OCI-LY3 (cell line): ENCODE measurements around the gene ANO8.
"Not testable (repeated sequence)": the region's sequence is repeated elsewhere in the genome, so short reads cannot be mapped to it uniquely, and the experiment has no call there.

Experiments used
- H2AFZ ChIP-seq: fragments of 200-600, 300-600 bp; shearing (Covaris generic); 2 replicates; pipeline ENCODE4 v1.6.0; 2014; ENCODE audit warnings: antibody characterized with exemption, low read depth, low read length
- H3K27ac ChIP-seq: fragments of 200-600, 300-600 bp; sonication (generic); 2 replicates; pipeline ENCODE4 v1.5.1; 2014; ENCODE audit warnings: mild to moderate bottlenecking, low read length, moderate library complexity, mixed read lengths
- H3K27me3 ChIP-seq: fragments of 200-600, 300-600 bp; sonication (generic); 2 replicates; pipeline ENCODE4 v1.6.1; 2014; ENCODE audit warnings: low read depth, low read length, mixed read lengths
- H3K36me3 ChIP-seq: fragments of 200-600, 300-600 bp; sonication (generic); replicated peaks from 2 replicates; pipeline ENCODE3; 2014; ENCODE audit warnings: low read depth, low read length, mixed read lengths
- H3K4me1 ChIP-seq: fragments of 300-600, 200-600 bp; sonication (generic); 2 replicates; pipeline ENCODE4 v1.6.1; 2014; ENCODE audit warnings: low read length, mixed read lengths
- H3K4me2 ChIP-seq: fragments of 200-600, 300-600 bp; sonication (generic); 2 replicates; pipeline ENCODE4 v1.6.1; 2014; ENCODE audit warnings: low read length, mixed read lengths
- H3K4me3 ChIP-seq: fragments of 300-600, 200-600 bp; sonication (generic); 2 replicates; pipeline ENCODE4 v1.5.1; 2014; ENCODE audit warnings: antibody characterized with exemption, mild to moderate bottlenecking, low read length, moderate library complexity
- H3K79me2 ChIP-seq: fragments of 300-600, 200-600 bp; shearing (Covaris generic); 2 replicates; pipeline ENCODE4 v1.6.1; 2014; ENCODE audit warnings: mild to moderate bottlenecking, low read length, mixed read lengths
- H3K9ac ChIP-seq: fragments of 300-600, 200-600 bp; shearing (Covaris generic); 2 replicates; pipeline ENCODE4 v1.6.0; 2014; ENCODE audit warnings: mild to moderate bottlenecking, low read length, moderate library complexity
- H3K9me3 ChIP-seq: fragments of 200-600, 300-600 bp; shearing (Covaris generic); 2 replicates; pipeline ENCODE4 v1.6.1; 2014; ENCODE audit warnings: low read length, mixed read lengths; ENCODE audit not compliant: insufficient read depth
- H4K20me1 ChIP-seq: fragments of 200-600, 300-600 bp; sonication (generic); 2 replicates; pipeline ENCODE4 v1.6.1; 2016; ENCODE audit warnings: low read length, mixed read lengths; ENCODE audit not compliant: insufficient read depth
- CTCF ChIP-seq: fragments of 200-600, 300-600 bp; sonication (generic); IDR thresholded peaks from 2 replicates; pipeline ENCODE4 v1.5.1; 2014; ENCODE audit warnings: antibody characterized with exemption, low read length, low read depth
- EZH2phosphoT487 ChIP-seq: fragments of 200-600 bp; shearing (Covaris generic); IDR thresholded peaks from 2 replicates; pipeline ENCODE4 v1.6.1; 2018; ENCODE audit warnings: antibody characterized with exemption, mixed run types, low read depth

The ANO8 gene

GRCh38 chr19:17296976-17297375, 37.7 kb downstream of the ANO8 start:
- H3K27me3 ChIP-seq: no peaks in the 10 kb centered on the region
- no peak overlapping the region for H3K27ac ChIP-seq
- H4K20me1 ChIP-seq: no peaks in the 10 kb centered on the region
- H3K79me2 ChIP-seq: no peaks in the 10 kb centered on the region
- TF ChIP-seq EZH2phosphoT487 (no peak), CTCF (no peak)
- peaks cover 21% of the 10 kb centered on the region for H3K36me3 ChIP-seq
- no peak overlapping the region for H3K4me2 ChIP-seq
- H3K9me3 ChIP-seq: peaks cover 4% of the 10 kb centered on the region; the same call in 1 of the 2 replicates
- H2AFZ ChIP-seq: no peak overlapping the region
- no peak overlapping the region for H3K9ac ChIP-seq
- no peak overlapping the region for H3K4me3 ChIP-seq
- H3K4me1 ChIP-seq: peaks cover under 1% of the 10 kb centered on the region; the same call in 1 of the 2 replicates

- Histone ChIP-seq H3K36me3 (peaks cover 21% of the 10 kb centered on the region), H2AFZ (no peak overlapping the region), H3K9ac (no peak overlapping the region), H4K20me1 (no peaks in the 10 kb centered on the region), H3K79me2 (no peaks in the 10 kb centered on the region), H3K4me2 (no peak overlapping the region), H3K27ac (no peak overlapping the region), H3K9me3 (peaks cover 4% of the 10 kb centered on the region; the same call in 1 of the 2 replicates), H3K4me3 (no peak overlapping the region), H3K27me3 (no peaks in the 10 kb centered on the region), H3K4me1 (peaks cover 5% of the 10 kb centered on the region; the same call in 1 of the 2 replicates)
- no peak for TF ChIP-seq CTCF
- TF ChIP-seq EZH2phosphoT487: no peak
Measured at GRCh38 chr19:17296273-17296672, 38.4 kb downstream of the ANO8 start.

GRCh38 chr19:17295551-17295950, 39.1 kb downstream of the ANO8 start:
- H3K4me1 ChIP-seq, H2AFZ ChIP-seq, H4K20me1 ChIP-seq, H3K9ac ChIP-seq, H3K79me2 ChIP-seq, H3K27me3 ChIP-seq, H3K4me3 ChIP-seq, H3K9me3 ChIP-seq, H3K27ac ChIP-seq, H3K4me2 ChIP-seq: not testable (repeated sequence)
- H3K36me3 ChIP-seq: peaks cover 21% of the 10 kb centered on the region

- no peaks in the 10 kb centered on the region for H3K27me3 ChIP-seq
- no peak overlapping the region for H3K4me3 ChIP-seq
- H3K79me2 ChIP-seq: no peaks in the 10 kb centered on the region
- TF ChIP-seq CTCF (no peak), EZH2phosphoT487 (no peak)
- peaks cover 4% of the 10 kb centered on the region; the same call in 1 of the 2 replicates for H3K9me3 ChIP-seq
- no peak overlapping the region for H3K4me2 ChIP-seq
- no peak overlapping the region for H3K9ac ChIP-seq
- no peak overlapping the region for H3K27ac ChIP-seq
- H4K20me1 ChIP-seq: no peaks in the 10 kb centered on the region
- H3K36me3 ChIP-seq: peaks cover 21% of the 10 kb centered on the region
- no peak overlapping the region for H2AFZ ChIP-seq
- peaks cover 5% of the 10 kb centered on the region; the same call in 1 of the 2 replicates for H3K4me1 ChIP-seq
Measured at GRCh38 chr19:17294051-17294891, 40.4 kb downstream of the ANO8 start.
